Left renal cortex interstitium (tissue), 4 donors: ENCODE measurements around the gene DYNLL2. TPM values are rescaled to one million over a fixed set of nuclear protein-coding genes. Genes with fewer than 3 reads are reported as not detected.
"Not testable (repeated sequence)": the region's sequence is repeated elsewhere in the genome, so short reads cannot be mapped to it uniquely, and the experiment has no call there.

Experiments used
- DNase-seq, 4 donors: peaks; one replicate each; pipeline ENCODE4 v3.0.0-alpha.2; 2013; ENCODE audit warnings: low read depth in 4 of 4, low spot score in 2 of 4, missing footprints in 1 of 4
- polyA plus RNA-seq, 4 donors: library from polyadenylated mRNA; unstranded; fragments of 120-200 nt; gene quantifications; one replicate each; pipeline ENCODE4 v1.2.1, GENCODE V29; 2013; ENCODE audit not compliant: insufficient read length in 4 of 4

DYNLL2 gene
- polyA plus RNA-seq, 4 donors = 75.0 to 83.2 (median 79.1) TPM

- no peak for DNase-seq
Measured at GRCh38 chr17:58066401-58066800, 16.8 kb upstream of the DYNLL2 start.

- no peak for DNase-seq
Measured at GRCh38 chr17:58072862-58073261, 10.4 kb upstream of the DYNLL2 start.

DNA sequence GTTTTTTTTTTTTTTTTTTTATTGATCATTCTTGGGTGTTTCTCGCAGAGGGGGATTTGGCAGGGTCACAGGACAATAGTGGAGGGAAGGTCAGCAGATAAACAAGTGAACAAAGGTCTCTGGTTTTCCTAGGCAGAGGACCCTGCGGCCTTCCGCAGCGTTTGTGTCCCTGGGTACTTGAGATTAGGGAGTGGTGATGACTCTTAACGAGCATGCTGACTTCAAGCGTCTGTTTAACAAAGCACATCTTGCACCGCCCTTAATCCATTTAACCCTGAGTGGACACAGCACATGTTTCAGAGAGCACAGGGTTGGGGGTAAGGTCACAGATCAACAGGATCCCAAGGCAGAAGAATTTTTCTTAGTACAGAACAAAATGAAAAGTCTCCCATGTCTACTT lies 10.0 kb upstream of the DYNLL2 start:
- not testable (repeated sequence) for DNase-seq

DNA sequence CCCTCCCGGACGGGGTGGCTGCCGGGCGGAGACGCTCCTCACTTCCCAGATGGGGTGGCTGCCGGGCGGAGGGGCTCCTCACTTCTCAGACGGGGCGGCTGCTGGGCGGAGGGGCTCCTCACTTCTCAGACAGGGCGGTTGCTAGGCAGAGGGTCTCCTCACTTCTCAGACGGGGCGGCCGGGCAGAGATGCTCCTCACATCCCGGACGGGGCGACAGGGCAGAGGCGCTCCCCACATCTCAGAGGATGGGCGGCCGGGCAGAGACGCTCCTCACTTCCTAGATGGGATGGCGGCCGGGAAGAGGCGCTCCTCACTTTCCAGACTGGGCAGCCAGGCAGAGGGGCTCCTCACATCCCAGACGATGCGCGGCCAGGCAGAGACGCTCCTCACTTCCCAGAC lies 8.8 kb upstream of the DYNLL2 start:
- not testable (repeated sequence) for DNase-seq

DNA sequence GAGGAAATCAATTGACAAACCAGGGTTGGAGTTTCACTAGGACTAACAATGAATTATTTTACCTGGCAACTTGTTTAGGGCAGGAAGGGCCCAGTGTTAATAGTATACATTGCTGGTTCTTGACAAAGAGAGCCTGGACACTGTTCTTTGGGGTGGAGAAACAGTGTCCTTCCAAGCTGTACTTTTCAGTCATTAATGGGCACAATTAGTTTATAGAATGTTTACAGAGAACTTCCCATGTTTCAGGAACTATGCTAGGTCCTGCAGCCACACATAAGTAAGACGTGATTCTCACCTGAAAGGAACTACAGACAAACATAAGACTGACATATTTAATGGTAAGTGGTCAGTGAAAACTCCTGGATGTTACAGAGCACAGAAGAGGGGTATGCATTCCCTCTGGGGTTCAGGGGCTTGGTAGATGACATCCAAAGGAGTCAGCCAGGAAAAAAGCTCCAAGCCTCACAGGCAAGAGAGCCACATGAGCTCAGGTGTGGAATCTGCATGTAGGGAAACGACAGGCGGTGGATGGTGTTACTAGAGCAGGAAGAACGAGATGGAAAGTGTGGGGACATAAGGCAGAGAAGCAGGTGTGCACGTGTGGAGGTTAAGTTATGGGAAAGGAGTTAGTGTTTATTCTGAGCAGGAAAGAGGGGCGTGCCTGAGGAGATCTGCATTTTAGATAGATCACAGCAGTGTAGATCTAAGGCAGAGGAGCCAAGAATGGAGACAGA lies 3.8 kb upstream of the DYNLL2 start:
- DNase-seq = no peak

DNA sequence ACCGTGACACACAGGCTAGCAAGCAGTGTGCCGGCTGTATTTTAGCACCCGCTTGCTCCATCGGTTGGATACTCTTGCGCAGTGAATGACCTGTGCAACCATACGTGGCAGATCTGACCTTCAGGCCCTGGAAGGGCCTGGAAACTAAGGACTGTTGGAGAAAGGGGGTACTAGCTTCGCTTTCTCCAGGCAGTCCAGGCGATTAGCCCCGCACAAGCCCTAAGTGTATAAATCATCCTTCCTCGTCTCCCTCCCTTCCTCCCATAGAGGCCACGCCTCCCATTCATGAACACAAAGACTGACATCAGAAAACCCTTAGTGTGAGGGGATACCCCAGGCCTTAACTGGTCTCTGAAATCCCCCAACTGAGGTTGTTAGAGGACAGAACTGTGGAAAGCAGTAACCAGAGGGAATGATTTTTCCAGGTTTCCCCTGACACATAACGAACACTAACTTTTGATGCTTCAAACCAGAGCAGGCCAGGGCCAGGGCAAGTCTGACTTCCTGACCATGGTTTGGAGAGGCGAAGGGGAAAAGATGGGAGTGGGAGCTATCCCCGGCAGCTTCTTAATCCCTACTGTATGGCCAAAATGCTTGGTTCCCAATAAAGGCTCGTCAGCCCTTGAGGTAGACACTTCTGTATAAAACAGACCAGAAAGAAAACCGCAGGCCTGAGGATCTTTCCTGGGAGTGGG lies 1.4 kb upstream of the DYNLL2 start:
- DNase-seq = peak in 1 of 4 donors; percentile 18

- peak in 1 of 4 donors; percentile 13 for DNase-seq
Measured at GRCh38 chr17:58082341-58082869, 814 bp upstream of the DYNLL2 start.

GRCh38 chr17:58083491-58084316 lies 485 bp downstream of the DYNLL2 start:
- peak in 1 of 4 donors; percentile 29 for DNase-seq

GRCh38 chr17:58084317-58084981 lies 1.2 kb downstream of the DYNLL2 start:
- peak in 1 of 4 donors; percentile 23 for DNase-seq

- no peak for DNase-seq
Measured at GRCh38 chr17:58085039-58085715, 2.0 kb downstream of the DYNLL2 start.

GRCh38 chr17:58086953-58087352 lies 3.7 kb downstream of the DYNLL2 start:
- DNase-seq = no peak

DNA sequence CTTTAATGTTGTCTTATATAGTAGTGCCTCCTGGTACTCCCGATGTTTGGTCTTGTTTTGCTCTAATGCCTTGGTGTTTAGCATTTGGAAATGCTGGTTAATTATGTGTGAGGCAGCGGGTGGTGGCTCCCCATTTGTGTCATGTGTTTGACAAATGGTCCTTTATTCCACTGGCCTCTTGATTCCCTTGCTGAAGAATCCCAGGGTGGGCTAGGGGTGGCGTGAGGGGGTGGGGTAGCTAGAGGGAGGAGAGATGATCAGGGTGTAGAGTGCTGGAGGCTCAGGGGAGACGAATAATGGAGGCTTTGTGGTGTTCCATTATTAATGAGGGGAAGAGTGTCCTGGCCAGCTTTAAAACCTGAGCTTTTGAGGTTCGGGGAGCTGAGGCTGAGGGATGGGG lies 5.4 kb downstream of the DYNLL2 start:
- DNase-seq = no peak

- no peak for DNase-seq
Measured at GRCh38 chr17:58089111-58089510, 5.9 kb downstream of the DYNLL2 start.

DNA sequence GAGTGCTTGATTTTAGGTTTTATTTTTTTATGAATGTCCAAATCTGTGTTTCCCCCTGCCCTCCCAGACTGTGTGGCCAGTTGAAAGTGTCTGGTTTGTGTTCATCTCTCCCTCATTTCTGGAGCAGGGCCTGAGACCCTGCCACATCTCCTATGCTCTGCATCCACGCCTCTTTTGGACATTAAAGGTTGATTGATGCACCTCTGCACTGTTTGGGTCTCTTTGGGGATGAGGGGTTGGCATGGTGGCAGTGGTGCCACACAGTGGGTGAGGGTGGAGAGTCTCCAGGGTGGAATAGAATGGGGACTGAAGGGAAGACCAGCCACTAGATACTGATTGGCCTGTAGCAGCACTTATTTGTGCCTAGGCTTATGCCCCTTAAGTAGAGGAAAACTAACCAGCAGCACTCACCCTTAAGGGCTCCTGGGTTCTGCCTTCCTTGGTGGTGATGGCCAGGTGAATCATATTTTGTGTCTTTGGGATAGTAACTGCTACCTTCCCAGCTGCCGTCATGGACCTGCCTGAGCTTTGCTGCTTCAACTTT lies 7.9 kb downstream of the DYNLL2 start:
- DNase-seq = no peak

DNA sequence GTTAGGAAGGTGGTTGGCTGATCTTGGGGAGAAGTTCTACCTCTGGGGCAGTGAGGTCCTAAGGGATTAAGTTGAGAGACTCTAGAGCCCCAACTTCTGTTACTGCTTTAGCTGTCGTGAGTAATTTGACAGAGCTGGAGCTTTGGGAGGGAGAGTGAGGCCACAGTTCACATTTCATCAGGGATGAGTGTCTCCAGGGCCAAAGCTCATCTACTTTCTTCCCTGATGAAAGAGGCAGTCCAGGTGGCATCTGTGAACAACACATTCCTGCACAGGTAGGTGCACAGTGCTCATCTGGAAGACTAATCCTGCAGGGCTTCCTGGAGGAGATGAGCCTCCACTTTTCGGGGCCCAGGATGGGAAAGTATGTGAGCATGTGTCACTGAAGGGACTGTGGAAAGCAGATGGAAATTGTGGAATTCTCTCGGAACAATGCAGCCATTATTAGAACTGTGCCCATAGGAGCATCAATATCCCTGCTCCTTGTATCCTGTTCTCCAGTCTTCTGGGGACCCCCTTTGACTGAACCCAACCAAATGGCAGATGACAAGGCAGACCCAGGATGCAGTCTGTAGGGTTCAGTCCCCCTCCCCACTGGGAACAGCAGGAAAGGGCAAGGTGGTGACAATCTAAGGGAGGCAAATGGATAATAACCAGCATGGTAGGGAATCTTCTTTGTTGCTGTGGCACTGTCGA lies 9.0 kb downstream of the DYNLL2 start:
- DNase-seq = no peak

DNA sequence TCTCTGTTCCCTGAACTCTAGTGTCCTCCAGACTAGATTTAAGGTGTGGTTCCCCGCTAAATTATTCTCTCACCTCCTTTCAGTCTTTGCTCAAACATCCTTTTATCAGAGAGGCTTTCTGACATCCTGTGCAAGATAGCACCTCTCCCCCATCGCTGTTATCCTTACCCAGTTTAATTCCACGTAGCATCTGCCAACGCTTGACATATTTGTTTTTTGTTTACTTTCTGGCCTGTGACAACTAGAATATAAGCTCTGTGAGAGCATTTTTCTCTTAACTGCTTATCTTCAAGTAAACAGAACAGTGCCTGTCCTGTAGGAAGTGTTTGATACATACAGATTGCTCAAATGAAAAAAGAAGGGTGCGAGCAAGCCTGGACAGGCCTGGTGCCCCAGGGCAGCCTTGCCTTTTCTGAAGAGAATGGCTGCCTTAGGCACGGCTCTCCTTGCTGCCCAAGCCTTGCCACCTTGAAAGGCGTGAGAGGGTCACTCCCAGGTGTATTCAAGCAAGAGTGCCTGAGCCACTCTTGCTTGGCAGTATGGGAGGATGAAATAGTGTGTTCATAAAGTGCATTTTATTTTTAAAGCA lies 9.7 kb downstream of the DYNLL2 start:
- DNase-seq = no peak

DNA sequence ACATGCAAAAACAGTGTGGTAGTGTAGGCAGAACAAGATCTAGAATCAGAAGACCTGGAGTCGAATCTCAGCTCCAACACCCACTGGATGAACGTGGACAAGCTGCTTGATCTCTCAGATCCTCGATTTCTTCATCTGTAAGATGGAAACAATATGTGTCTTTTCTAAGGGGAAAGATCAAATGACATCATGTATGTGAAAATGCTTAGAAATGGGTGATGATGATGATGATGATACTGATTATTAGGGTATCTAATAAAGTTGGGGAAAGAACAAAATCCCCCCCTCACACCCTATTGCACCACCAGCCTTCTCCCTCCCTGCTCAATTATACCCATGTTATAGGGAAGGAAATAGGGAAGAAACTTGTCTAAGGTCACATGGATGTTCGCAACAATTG lies 10.9 kb downstream of the DYNLL2 start:
- DNase-seq = no peak

DNA sequence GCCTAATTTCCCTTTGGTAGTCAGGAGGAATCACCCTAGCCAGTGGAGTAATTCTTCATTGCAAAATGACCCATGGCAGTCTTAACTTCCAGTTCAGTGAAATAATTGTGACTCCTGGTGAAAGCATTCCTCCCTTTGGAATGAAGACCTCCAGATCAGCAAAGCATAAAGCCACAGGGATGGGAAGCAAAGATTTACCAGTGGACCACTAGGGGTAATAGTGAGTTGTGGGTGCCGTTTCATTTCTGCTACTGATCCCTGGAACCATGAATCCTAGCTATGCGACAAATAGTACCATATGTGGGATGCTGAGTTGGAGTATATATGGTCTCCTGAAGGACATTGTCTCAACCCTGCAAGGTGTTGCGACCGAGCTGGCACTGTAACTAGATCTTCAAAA lies 13.7 kb downstream of the DYNLL2 start:
- DNase-seq = no peak
